GM12874 (cell line): ENCODE measurements around the gene ASAP2.

Experiments
- CTCF ChIP-seq: IDR thresholded peaks from 2 replicates; pipeline ENCODE4 v1.5.1; 2011; ENCODE audit warnings: low read depth, mild to moderate bottlenecking, control low read depth, low read length, moderate library complexity; ENCODE audit not compliant: insufficient read depth

ASAP2 gene

GRCh38 chr2:9297156-9297555 is 90.5 kb downstream of the ASAP2 start:
- no peak for TF ChIP-seq CTCF

- no peak for TF ChIP-seq CTCF
These were observed 91.2 kb downstream of the ASAP2 start for GRCh38 chr2:9297807-9298206.

- TF ChIP-seq CTCF = no peak
These were observed 92.0 kb downstream of the ASAP2 start for GRCh38 chr2:9298583-9298982.

- TF ChIP-seq CTCF = no peak
These were observed 92.8 kb downstream of the ASAP2 start for GRCh38 chr2:9299161-9300100.

- TF ChIP-seq CTCF = no peak
These were observed 93.6 kb downstream of the ASAP2 start for GRCh38 chr2:9300214-9300613.

- no peak for TF ChIP-seq CTCF
These were observed 94.3 kb downstream of the ASAP2 start for GRCh38 chr2:9300829-9301453.

- TF ChIP-seq CTCF = no peak
These were observed 96.1 kb downstream of the ASAP2 start for GRCh38 chr2:9302755-9303154.
